Testis (tissue), 2 donors: Measurements from ENCODE around the gene MYO19.

ENCODE experiments used
- CTCF ChIP-seq, 3 experiments: fragments of 450-650 bp in 2 of 3; fragments of 200-600 bp in 1 of 3; sonication (generic) in 1 of 3; IDR thresholded peaks; one replicate each; pipeline ENCODE4 v1.5.1; 2016 to 2019; ENCODE audit warnings: antibody characterized with exemption in 3 of 3, mild to moderate bottlenecking in 2 of 3, moderate library complexity in 1 of 3
- POLR2A ChIP-seq: fragments of 450-650 bp; IDR thresholded peaks from one replicate; pipeline ENCODE4 v1.6.1; 2017; ENCODE audit warnings: antibody characterized with exemption, mild to moderate bottlenecking, moderate library complexity

GRCh38 chr17:36576793-36577192 lies 42.1 kb upstream of the MYO19 start:
- TF ChIP-seq CTCF (IDR thresholded peaks at IDR 0.05) (no peak), POLR2A (no peak)
